AG09319 (cell line): ENCODE measurements around the gene FAM174B.

Source experiments
- DNase-seq: peaks from one replicate; pipeline ENCODE4 v3.0.0-alpha.2; 2010; ENCODE audit warnings: low read depth; ENCODE audit errors: extremely low read depth
- TF ChIP-seq, protein P1 (sequence below): IDR thresholded peaks from 2 replicates; pipeline ENCODE4 v1.5.1; 2011; ENCODE audit warnings: low read depth, mild to moderate bottlenecking, inconsistent platforms, low read length, moderate library complexity

FAM174B gene

GRCh38 chr15:92634671-92635201 is 20.8 kb downstream of the FAM174B start:
- DNase-seq, result no peak
- TF ChIP-seq, protein P1, sequence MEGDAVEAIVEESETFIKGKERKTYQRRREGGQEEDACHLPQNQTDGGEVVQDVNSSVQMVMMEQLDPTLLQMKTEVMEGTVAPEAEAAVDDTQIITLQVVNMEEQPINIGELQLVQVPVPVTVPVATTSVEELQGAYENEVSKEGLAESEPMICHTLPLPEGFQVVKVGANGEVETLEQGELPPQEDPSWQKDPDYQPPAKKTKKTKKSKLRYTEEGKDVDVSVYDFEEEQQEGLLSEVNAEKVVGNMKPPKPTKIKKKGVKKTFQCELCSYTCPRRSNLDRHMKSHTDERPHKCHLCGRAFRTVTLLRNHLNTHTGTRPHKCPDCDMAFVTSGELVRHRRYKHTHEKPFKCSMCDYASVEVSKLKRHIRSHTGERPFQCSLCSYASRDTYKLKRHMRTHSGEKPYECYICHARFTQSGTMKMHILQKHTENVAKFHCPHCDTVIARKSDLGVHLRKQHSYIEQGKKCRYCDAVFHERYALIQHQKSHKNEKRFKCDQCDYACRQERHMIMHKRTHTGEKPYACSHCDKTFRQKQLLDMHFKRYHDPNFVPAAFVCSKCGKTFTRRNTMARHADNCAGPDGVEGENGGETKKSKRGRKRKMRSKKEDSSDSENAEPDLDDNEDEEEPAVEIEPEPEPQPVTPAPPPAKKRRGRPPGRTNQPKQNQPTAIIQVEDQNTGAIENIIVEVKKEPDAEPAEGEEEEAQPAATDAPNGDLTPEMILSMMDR, result no peak

- TF ChIP-seq, protein P1, result no peak
- DNase-seq, result no peak
Observed at GRCh38 chr15:92634060-92634459, 21.5 kb downstream of the FAM174B start.

DNA sequence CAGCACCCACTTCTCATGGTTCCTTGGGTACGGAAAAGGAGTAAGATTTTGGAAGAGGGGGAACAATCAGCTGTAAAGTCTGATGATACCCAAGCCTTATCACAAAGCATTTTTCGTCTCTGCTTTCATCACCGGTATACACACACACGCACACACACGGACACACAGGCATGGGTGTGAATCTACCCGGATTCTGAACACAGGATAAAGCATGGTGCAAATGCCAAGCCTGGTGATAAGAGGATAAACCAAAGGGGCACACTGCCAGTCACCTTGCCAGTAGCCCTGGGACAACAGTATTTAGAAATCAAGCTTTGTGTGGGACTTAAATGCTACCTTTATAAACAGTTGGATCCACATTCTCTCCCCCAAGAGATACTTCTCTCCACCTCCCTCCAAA is 22.2 kb downstream of the FAM174B start:
- TF ChIP-seq, protein P1, result no peak
- no peak for DNase-seq

- TF ChIP-seq, protein P1, result no peak
- no peak for DNase-seq
Observed at GRCh38 chr15:92633001-92633400, 22.6 kb downstream of the FAM174B start.

DNA sequence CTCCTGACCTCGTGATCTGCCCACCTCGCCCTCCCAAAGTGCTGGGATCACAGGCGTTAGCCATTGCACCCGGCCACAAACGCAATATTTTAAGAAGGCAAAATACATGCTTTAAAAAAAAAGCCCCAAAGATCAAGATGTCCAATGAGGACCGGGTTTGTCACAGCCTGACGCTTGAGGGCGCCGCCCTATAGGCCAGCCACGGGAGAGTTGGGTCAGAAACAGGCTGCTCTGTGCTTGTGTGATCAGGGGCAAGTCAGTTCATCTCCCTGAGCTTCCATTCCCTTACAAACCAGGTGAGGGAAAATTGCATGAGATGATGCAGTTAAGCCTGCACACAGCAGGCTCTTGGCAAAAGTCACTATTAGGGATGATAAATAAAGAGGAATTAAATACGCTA is 23.9 kb downstream of the FAM174B start:
- DNase-seq, result no peak
- TF ChIP-seq, protein P1, result no peak

DNA sequence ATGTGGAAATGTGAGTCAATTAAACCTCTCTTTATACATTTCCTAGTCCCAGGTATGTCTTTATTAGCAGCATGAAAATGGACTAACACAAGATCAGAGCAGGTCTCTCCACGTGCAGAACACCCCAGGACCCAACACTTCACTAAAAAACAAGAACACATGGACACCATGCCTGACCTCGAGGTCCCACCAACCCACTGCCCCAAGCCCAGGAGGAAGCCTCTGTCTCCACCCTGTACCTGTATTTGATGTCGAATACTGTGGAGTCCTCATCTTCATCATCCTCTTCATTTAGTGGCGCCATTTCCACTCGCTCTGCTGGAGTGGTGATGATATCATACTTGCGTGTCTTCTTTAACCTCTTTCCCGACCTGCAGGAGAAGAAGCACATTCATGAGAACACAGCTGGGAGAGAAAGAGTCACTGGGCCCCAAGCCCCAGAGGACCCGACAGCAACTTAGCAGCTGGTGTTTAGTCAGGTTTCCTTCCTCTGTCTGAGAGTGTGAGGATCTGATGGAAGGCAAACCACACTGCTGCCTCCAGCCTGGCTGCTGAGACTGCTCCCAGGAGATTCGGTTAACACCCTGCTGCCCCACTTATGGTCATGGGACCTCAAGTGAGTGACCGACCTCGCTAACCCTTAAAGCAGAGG is 25.5 kb downstream of the FAM174B start:
- DNase-seq, result no peak
- TF ChIP-seq, protein P1, result no peak

- DNase-seq, result no peak
- TF ChIP-seq, protein P1, result no peak
Observed at GRCh38 chr15:92629276-92629974, 26.1 kb downstream of the FAM174B start.
